DMS114 treated with DMSO at 0.1 percent for 48 hours (cell line): Measurements from ENCODE around the gene FGF19.

Source experiments
- DNase-seq: peaks from one replicate; lab custom pipeline; 2025; ENCODE audit not compliant: unreplicated experiment; lab: John Stamatoyannopoulos, UW

FGF19 gene

GRCh38 chr11:69656536-69657455 is 47.0 kb downstream of the FGF19 start:
- no peak for DNase-seq

DNA sequence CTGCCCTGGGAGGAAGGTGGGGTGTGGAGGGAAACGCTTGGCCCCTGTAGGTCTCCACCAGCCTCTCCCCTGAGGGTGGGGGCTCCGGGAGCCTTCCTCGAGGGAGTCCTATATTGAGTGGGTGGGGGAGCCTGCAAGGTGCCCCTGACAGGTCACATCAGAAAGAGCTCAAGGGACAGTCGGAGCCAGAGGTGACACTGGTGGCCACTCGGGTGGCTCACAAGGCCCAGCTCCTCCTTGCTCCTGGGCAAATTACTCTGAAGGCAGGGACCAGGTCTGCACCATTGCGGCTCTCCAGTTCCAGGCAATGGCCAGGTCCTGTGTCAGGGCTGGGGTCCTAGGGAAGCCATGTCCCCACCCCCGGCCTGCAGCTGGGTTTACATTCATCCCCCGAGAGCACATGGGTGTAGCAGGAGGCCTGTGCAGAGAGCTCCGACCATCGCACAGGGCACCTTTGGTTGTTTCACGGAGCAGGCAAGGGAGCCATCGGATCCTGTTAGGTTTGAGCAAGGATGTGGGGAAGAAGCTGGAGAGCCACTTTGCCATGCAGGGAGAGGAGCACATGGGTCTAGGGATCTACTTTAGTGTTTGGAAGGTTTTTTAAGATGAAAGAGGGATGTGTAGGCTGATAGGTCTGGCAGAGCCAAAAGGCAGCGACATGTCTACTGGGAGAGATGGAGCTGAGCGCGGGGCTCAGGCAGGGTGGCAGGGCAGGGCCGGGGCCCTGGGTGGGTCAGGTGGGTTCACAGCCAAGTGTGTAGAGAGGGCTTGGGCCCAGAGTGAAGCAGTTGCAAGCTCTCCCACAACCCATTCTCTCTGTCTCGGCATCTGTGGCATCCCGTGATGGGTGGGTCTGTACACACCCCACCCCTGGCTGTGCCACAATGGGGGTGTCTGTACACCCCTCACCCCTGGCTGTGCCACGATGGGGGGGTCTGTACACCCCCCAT is 48.1 kb downstream of the FGF19 start:
- no peak for DNase-seq

- no peak for DNase-seq
Measured at GRCh38 chr11:69654660-69655478, 49.0 kb downstream of the FGF19 start.

GRCh38 chr11:69654001-69654659 is 49.7 kb downstream of the FGF19 start:
- no peak for DNase-seq

DNA sequence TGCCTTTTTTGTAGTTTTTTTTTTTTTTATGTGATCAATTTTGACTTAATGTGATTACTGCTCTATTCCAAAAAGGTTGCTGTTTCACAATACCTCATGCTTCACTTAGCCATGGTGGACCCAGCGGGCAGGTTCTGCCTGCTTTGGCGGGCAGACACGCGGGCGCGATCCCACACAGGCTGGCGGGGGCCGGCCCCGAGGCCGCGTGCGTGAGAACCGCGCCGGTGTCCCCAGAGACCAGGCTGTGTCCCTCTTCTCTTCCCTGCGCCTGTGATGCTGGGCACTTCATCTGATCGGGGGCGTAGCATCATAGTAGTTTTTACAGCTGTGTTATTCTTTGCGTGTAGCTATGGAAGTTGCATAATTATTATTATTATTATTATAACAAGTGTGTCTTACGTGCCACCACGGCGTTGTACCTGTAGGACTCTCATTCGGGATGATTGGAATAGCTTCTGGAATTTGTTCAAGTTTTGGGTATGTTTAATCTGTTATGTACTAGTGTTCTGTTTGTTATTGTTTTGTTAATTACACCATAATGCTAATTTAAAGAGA is 50.3 kb downstream of the FGF19 start:
- DNase-seq = no peak

DNA sequence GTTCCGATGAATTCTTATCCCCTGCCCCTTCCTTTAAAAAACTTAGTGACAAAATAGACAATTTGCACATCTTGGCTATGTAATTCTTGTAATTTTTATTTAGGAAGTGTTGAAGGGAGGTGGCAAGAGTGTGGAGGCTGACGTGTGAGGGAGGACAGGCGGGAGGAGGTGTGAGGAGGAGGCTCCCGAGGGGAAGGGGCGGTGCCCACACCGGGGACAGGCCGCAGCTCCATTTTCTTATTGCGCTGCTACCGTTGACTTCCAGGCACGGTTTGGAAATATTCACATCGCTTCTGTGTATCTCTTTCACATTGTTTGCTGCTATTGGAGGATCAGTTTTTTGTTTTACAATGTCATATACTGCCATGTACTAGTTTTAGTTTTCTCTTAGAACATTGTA is 50.8 kb downstream of the FGF19 start:
- no peak for DNase-seq

DNA sequence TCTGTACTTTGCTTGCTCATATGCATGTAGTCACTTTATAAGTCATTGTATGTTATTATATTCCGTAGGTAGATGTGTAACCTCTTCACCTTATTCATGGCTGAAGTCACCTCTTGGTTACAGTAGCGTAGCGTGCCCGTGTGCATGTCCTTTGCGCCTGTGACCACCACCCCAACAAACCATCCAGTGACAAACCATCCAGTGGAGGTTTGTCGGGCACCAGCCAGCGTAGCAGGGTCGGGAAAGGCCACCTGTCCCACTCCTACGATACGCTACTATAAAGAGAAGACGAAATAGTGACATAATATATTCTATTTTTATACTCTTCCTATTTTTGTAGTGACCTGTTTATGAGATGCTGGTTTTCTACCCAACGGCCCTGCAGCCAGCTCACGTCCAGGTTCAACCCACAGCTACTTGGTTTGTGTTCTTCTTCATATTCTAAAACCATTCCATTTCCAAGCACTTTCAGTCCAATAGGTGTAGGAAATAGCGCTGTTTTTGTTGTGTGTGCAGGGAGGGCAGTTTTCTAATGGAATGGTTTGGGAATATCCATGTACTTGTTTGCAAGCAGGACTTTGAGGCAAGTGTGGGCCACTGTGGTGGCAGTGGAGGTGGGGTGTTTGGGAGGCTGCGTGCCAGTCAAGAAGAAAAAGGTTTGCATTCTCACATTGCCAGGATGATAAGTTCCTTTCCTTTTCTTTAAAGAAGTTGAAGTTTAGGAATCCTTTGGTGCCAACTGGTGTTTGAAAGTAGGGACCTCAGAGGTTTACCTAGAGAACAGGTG is 51.8 kb downstream of the FGF19 start:
- DNase-seq = no peak

GRCh38 chr11:69650832-69651344 is 52.9 kb downstream of the FGF19 start:
- DNase-seq = no peak

DNA sequence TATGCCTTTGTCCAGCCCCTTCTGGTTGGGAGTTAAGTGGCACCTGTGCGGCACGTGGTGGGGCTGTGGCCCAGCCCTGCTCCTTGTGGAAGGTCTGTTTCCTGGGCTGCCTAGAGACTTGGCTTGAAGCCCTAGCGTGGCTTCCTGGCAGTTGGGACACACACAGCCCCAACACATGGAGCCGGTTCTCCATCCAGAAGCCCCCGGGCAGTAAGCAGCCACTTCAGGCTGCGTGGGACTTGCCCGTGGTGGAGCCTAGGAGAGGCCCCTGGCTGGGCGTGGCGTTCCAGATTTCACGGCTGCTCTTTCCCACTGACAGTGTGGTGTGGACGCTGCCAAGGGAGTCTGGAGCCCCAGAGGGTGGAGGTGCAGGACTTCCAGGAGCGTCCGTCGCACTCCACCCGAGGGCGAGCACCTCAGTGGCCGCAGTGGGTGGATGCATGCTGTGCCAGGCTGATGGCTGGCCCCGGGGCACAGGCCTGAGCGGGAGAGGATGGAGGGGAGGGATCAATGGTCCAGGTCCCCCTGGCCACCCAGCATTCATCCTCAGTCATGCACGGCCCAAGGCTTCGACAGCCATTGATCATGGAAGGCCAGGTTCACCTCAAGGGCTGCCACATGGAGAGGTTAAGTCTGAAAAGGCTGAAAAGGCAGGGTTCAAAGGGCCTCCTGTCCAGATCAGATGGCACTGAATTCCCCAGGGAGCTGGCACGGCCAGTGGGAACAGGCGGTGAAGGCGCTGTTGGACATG is 53.6 kb downstream of the FGF19 start:
- DNase-seq = no peak

GRCh38 chr11:69649576-69649900 is 54.3 kb downstream of the FGF19 start:
- no peak for DNase-seq

DNA sequence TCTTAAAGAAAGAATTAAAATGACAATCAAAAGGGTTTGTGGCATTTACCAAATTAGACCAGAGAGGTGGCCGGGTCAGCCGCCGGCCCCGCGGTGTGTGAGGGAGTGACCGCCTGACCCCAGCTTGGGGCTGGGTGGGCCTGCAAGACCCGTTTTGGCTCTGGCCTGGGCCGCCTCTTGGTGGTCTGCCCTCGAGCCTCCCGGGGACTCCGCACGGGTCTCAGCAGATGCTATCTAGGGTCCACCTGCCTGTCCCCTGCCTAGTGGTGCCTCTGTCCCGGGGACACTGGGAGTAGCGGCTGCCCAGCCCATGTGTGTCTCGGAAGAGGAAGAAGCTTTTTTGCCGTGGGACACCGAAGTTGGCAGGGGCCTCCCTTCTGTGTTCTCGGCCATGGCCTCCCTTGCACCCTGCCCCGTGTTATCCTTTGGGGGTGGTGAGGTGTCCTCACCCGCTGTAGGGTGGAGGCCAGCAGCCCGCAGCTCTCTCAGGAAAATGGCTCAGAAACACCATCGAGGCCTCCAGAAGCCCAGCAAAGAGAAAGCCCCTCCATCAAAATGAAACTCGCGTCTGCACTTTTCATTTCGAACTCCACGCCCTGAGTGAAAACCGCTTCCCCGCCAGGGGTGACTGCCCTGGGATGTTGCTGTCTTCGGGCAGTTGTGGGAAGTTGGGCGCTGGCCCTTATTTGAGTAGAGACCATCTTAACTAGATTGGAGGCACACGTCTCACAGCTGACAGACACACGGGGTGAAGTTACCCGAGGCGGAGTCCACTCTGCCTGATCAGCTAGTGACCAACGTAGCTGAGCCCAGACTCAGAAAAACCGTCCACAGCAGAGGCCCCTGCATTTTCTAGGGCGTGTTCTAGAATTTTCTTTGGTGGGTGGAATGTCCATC is 54.9 kb downstream of the FGF19 start:
- no peak for DNase-seq
